NOMO-1 treated with dmso at 0.1 percent for 144 hours (cell line): ENCODE data around the gene IGIP.
"Not testable (repeated sequence)": the region's sequence is repeated elsewhere in the genome, so short reads cannot be mapped to it uniquely, and the experiment has no call there.

Experiments
- DNase-seq: peaks from one replicate; lab custom pipeline; 2025; ENCODE audit not compliant: unreplicated experiment; lab: John Stamatoyannopoulos, UW

The IGIP gene

DNA sequence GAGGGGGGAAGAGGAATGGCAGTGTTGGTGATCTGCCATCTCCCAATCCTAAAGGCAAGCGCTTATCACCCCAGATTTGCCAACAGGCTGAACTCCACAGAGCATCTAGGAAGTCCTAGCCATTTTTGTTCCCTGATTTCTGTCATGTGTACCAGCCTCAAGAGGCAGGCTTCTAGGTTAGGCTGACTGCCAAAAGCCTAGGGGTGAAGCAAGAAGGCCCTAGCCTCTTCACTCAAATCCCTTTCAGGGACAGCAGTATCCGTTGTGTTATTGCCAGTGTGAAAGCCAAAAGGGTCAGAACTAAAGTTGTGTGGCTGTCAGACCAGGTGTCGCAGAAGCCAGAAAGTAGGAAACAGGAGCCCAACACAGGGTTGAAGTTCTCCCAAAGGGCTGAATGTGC, 14.7 kb downstream of the IGIP start:
- DNase-seq = no peak

DNA sequence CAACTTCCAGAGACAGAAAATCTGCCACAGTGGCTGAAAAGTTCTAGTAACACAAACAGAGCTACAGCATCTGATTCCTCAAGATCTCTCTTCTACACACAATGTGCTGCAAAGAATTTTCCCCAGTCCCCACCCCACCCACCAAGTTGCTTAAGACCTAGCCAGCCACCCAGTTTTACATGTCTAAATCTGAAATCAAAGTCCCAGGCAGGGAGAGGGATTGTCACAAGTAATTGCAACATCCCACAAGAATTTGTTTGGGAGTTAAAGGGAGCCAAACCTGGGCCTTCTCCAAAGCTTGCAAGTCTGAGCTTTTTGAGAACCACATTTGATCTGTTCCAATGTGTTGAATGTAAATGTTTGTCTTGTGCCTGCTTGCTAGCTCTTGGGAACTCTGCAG, 15.5 kb downstream of the IGIP start:
- no peak for DNase-seq

- DNase-seq = no peak
Measured at GRCh38 chr5:140142246-140142645, 16.5 kb downstream of the IGIP start.

GRCh38 chr5:140142856-140143255, 17.1 kb downstream of the IGIP start:
- DNase-seq = no peak

DNA sequence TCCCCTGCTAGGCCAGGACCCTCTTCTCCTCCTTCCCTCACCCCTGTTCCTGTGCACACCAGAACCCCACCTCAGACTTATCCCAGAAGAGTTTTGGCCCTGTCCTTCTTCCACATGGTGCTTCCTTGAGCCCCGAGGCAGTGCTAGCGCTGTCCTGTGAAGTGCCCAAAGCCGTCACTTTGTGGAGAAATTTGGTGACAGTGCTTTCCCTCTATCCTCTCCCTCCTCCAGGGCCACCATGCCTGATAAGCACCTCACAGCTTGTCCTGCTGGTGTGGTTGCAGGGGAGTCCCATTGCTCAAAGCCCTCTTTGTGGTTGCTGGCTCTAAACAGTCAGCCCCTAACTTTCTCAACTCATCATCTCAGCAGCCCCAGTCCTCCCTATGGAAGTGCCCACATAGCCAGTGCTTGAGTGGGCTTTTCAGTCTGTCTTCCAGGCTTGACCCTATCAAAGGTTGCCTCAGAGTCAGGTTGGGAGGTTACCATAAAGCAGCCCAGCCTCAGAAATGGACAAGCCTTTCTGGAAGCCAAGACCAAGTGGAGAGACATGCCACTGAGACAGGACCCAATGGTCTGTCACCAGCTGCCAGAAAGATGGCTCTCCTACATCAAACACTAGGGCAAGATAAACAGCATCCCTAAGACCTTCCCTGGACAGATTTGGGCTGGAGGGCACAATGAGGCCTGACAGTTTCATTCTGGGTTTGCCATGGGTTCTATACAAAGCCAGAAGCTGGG, 18.0 kb downstream of the IGIP start:
- no peak for DNase-seq

DNA sequence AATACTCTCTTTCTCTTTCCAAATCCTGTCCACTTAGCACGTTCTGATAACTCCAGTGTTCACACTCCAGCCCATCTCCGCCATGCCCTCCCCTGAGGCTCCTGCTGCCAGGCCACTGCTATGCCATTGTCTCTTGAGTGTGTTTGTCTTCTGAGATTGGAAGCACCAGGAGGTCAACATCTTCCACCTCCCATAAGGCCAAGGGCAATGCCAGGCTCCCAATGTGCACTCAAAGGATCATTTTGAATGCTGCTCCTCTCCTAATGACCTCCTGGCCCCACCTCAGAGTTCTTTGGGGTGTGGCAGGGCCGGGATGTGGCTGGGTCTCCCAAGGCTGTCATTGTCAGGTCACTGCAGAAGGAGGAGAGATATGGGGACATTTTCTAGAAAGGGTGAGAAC, 19.5 kb downstream of the IGIP start:
- no peak for DNase-seq

DNA sequence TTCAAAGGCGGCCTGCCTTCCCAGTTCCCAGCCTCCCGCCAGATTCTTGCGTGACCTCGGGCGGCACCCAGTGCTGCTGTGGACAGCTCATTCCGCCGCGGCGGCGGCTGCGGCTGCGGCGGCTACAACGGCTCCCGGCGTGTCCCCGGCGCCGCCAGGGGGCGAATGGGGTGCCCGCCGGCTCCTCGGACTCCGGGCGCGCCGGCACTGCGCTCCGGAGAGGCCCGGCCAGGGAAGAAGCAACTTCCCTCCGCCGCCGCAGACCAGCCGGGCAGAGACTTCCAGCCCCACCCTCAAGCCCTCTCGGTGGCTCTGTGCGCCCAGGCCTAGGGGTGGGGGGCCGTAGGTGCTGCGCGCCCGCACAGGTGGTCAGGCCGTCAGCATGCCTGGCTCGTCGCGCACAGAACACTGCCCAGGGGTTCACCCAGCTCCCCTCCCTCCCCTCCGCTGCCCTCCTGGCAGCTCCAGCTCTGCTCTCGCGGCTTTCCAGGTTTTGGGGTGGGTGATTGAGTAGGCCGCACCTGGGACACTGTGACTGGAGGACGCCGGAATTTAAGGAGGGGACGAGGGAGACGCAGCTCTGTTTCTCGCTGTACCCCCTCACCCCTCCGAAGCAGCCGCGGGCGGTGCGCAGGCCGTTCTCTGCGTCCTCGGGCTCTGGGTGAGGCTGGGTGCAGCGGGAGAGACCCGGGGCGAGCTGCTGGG, 20.2 kb downstream of the IGIP start:
- peak; percentile 66 for DNase-seq

GRCh38 chr5:140146523-140146842, 20.7 kb downstream of the IGIP start:
- DNase-seq = no peak

- DNase-seq = no peak
Measured at GRCh38 chr5:140147460-140147859, 21.7 kb downstream of the IGIP start.

DNA sequence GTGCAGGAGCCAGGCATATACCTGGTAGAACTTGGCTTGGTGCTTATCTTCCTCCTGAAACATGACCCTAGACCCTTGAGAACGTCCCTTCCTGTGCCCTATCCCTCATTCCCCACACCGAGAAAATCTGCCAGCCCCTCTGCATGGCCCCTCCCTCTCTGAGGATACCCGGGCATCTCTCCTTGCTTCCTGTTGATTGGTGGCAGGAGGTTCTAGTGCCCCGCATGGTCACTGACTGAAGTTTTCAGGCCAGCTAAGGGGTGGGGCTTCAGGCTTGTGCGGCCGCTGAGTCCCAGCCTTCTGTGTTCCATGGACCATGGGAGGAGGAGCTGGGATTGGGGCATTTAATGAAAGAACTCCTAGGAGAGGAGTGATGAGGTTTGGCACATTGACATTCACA, 22.8 kb downstream of the IGIP start:
- no peak for DNase-seq

DNA sequence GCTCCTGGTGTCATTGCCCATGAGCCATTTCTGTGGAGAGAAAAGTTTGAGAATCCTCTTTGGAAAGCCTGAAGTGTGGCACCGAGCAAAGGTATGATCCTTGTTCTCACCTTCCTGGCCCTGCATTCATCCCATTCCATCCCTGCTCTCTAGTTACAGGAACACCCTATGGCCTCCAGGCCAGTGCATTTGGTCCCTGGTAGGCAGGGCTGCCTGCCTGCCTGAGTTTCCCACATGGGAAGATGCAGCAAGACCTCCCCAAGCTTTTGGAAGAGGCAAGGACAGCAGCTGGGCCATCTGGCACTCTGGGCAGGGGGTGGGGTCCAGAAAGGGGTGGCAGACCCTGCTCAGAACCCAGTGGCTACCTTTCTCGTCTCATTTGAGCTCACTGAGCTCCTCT, 24.5 kb downstream of the IGIP start:
- no peak for DNase-seq

- no peak for DNase-seq
Measured at GRCh38 chr5:140151144-140152021, 25.6 kb downstream of the IGIP start.

DNA sequence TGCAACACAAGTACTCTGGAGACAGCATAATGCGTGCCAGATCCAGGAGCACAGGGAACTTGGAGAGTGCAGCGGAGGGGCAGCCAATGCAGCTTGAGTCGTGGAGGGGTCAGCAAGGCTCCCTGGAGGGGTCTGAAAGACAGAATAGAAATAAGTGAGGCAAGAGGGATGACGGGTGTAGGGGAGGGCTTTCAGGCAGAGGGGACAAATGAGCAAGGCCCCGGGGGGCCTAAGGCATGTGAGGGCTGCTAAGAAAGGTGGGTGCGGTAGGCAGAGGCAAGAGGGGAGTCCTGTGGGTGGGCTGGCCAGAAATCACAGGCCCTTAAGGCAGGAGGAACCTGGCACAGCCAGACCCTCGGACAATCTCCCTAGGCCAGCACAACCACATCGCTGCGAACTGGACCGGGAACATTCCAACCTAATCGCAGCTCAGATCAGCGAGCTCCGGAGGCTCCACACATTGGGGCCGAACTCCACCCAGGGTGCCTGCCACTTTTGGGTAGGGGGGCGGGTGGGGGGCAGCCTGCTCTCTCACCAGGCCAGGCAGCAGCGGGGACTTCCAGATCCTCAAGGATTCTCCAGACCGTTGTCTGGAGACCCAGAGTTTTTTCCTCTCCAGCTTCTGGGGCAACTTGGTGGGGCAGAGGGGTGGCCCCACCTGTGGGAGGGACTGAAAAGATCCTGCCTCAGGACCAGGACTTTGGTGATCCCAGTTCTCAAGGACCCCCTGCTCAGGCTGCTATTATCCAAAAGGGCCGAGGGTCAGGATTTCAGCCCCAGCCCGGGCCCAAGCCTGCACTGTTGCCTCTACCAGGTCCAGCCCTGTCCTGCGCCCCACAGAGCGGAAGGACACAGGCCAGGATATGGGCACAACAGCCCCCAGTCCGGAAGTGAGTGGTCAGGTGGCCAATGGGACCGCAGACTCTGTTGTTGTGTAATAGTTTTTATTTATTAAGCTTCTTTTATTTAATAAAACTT, 26.6 kb downstream of the IGIP start:
- DNase-seq = no peak

- DNase-seq = no peak
Measured at GRCh38 chr5:140153255-140153654, 27.5 kb downstream of the IGIP start.

DNA sequence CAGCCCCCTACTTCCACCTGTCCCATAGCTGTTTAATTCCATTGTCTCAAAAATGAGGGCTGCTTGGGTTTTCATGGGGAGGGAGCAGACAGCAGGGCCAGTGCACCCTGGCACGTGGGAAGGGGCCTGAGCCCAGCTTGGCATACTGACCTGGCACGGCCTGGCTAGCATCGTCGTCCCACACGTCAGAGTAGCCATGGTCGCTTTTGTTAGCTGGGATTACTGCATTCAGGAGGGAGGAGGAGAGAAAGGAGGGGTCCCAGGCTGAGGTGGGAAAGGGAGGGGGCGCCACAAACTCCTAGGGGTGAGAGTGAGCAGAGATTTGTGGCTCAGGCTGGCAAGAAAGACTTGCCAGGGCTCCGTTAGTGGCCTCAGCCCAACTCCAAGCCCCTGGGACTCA, 28.2 kb downstream of the IGIP start:
- no peak for DNase-seq

GRCh38 chr5:140154710-140155381, 29.1 kb downstream of the IGIP start:
- DNase-seq = not testable (repeated sequence)

GRCh38 chr5:140157032-140157781, 31.5 kb downstream of the IGIP start:
- DNase-seq = peak; percentile 63

DNA sequence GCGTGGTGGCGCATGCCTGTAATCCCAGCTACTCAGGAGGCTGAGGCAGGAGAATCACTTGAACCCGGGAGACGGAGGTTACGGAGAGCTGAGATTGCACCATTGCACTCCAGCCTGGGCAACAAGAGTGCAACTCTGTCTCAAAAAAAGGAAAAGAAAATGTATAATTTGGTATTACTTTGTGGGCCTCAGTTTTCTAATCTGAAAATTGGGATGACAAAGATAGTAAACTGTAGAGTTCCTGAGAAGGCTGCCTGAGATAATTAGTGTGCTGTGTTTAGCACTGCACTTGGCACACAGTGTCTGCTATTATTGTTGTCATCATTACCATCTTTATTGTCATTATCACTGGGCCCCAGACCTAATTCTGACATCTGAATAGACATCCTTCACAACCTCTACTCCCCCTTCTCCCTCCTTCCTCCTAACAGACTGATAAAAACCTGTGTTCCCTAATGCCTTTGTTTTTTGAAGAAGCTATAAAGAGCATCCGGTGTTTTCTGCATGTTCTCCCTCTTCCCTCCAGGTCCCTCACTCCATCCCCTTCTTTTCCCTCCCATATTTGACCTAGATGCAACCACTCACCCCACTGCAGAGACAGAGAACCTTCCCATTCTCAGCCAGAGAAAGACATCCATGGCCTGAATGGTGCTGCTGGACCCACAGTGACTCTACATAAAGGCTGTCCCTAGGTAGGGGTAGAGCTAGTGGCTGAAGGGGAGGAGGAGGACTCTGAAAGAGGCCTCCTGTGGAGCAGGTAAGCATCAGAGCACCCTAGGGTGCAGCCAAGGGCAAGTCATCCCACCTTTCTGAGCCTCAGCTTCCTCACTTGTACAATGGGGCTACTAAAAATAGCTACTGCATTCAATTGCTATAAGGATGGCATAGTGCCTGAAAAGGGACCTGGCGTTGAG, 33.5 kb downstream of the IGIP start:
- DNase-seq = no peak
